Skeletal muscle tissue (tissue), 4 donors: Measurements from ENCODE around the gene VWF. TPM values are rescaled to one million over a fixed set of nuclear protein-coding genes. Genes with fewer than 3 reads are reported as not detected.
A peak's percentile ranks its signal among the peaks of the same experiment; 100 is the strongest.
"Not testable (repeated sequence)": the region's sequence is repeated elsewhere in the genome, so short reads cannot be mapped to it uniquely, and the experiment has no call there.

Experiments
- H3K27ac ChIP-seq: one replicate; pipeline ENCODE4 v1.7.0; 2013; ENCODE audit warnings: mild to moderate bottlenecking, low read depth, low read length, inconsistent platforms
- H3K27me3 ChIP-seq, 3 donors: one replicate each; pipeline ENCODE4 v1.7.0; 2013; ENCODE audit warnings: low read length in 3 of 3; ENCODE audit not compliant: control insufficient read depth in 3 of 3, insufficient read depth in 3 of 3
- H3K36me3 ChIP-seq, 3 donors: one replicate each; pipeline ENCODE4 v1.7.0; 2013; ENCODE audit warnings: low read length in 3 of 3; ENCODE audit not compliant: control insufficient read depth in 3 of 3, insufficient read depth in 3 of 3
- H3K4me1 ChIP-seq, 3 donors: one replicate each; pipeline ENCODE4 v1.7.0; 2013; ENCODE audit warnings: low read length in 3 of 3, mild to moderate bottlenecking in 3 of 3; ENCODE audit not compliant: control insufficient read depth in 3 of 3, insufficient read depth in 3 of 3
- H3K4me3 ChIP-seq, 3 donors: one replicate each; pipeline ENCODE4 v1.7.0; 2013; ENCODE audit warnings: low read length in 3 of 3
- H3K9ac ChIP-seq, 3 donors: one replicate each; pipeline ENCODE4 v1.7.0; 2013; ENCODE audit warnings: low read length in 3 of 3, mild to moderate bottlenecking in 3 of 3, moderate library complexity in 2 of 3, low read depth in 1 of 3
- H3K9me3 ChIP-seq, 3 donors: one replicate each; pipeline ENCODE4 v1.7.0; 2013; ENCODE audit warnings: low read length in 3 of 3; ENCODE audit not compliant: control insufficient read depth in 3 of 3
- total RNA-seq: library from RNA; depleted of rRNA; stranded (reverse); fragments of >200 nt; gene quantifications from one replicate; pipeline ENCODE4 v1.2.3, GENCODE V29; 2014
- donor health status: Osteomylitis.

VWF gene
- total RNA-seq, 1 donor from 2014 or later: 58.5 TPM

DNA sequence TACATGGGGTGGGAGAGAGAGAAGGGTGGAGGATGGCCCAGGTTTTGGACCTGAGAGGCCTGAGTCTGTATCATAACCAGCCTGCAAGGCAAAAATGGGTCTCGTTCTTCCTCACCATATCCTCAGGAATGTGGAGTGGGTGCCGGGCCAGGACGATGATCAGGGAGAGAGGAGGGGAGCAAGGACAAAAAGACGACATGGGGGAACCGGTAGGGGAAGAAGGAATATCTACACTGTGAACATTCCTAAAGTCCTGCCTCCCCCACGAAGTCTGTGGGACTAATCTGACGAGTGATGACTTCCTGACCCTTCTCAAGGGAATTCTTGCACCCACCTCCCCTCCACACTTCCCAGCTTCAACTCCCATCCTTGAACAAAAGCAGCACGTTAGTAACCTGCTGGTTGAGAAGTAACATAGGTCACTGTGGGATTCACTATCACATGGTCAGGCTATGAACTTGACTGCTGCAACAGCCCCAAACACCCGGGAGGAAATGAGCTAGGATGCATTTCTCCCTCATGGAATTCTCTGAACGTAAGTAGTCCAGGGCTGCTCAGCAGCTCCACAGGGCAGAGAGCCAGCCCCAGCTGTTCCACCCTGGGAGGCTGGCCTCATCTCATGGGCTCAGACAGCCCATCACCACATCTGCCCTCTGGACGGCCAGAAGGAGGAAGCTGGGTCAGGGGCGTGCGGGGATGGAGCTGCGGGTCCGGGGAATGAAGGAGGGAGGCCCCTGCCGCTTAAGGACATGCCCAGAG, 36.8 kb upstream of the VWF start:
- Histone ChIP-seq H3K4me1 (peaks cover 0 to 12% (median 6%) of the 10 kb centered on the region in 3 donors), H3K36me3 (no peaks in the 10 kb centered on the region), H3K9ac (no peak overlapping the region), H3K27me3 (peaks cover 0 to 3% (median 2%) of the 10 kb centered on the region in 3 donors), H3K4me3 (no peak overlapping the region), H3K27ac (no peak overlapping the region), H3K9me3 (no peaks in the 10 kb centered on the region)

DNA sequence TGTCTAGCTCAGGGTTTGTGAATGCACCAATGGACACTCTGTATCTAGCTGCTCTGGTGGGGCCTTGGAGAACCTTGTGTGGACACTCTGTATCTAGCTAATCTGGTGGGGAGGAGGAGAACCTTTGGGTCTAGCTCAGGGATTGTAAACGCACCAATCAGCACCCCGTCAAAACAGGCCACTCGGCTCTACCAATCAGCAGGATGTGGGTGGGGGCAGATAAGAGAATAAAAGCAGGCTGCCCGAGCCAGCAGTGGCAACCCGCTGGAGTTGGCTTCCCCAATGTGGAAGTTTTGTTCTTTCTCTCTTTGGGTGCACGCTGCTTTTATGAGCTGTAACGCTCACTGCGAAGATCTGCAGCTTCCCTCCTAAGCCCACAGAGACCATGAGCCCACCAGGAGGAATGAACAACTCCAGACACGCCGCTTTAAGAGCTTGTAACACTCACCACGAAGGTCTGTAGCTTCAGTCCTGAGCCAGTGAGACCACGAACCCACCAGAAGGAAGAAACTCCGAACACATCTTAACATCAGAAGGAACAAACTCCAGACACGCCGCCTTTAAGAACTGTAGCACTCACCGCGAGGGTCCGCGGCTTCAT, 35.7 kb upstream of the VWF start:
- peaks cover 0 to 12% (median 6%) of the 10 kb centered on the region in 3 donors for H3K4me1 ChIP-seq
- not testable (repeated sequence) for H3K27ac ChIP-seq, H3K4me3 ChIP-seq

DNA sequence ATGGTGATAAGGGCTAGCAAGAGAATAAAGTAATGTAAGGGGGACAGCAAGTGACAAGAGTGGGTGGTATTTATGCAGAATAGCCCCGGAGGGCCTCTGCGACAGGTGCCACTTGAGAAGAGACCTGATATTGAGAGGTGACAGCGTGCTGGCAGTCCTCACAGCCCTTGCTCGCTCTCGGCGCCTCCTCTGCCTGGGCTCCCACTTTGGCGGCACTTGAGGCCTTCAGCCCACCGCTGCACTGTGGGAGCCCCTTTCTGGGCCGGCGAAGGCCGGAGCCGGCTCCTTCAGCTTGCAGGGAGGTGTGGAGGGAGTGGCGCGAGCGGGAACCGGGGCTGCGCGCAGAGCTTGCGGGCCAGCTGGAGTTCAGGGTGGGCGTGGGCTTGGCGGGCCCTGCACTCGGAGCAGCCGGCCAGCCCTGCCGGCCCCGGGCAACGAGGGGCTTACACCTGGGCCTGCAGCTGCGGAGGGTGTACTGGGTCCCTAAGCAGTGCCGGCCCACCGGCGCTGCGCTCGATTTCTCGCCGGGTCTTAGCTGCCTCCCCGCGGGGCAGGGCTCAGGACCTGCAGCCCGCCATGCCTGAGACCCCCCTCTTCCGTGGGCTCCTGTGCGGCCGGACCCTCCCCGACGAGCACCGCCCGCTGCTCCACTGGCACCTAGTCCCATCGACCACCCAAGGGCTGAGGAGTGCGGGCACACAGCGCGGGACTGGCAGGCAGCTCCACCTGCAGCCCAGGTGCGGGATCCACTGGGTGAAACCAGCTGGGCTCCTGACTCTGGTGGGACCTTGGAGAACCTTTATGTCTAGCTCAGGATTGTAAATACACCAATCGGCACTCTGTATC, 34.9 kb upstream of the VWF start:
- H3K4me3 ChIP-seq, H3K27me3 ChIP-seq, H3K9ac ChIP-seq, H3K36me3 ChIP-seq, H3K27ac ChIP-seq, H3K9me3 ChIP-seq: not testable (repeated sequence)
- peaks cover 0 to 12% (median 6%) of the 10 kb centered on the region in 3 donors for H3K4me1 ChIP-seq

More for the DNA sequence above, 35.7 kb upstream of the VWF start:
- not testable (repeated sequence) for H3K9me3 ChIP-seq, H3K27me3 ChIP-seq, H3K36me3 ChIP-seq, H3K9ac ChIP-seq

DNA sequence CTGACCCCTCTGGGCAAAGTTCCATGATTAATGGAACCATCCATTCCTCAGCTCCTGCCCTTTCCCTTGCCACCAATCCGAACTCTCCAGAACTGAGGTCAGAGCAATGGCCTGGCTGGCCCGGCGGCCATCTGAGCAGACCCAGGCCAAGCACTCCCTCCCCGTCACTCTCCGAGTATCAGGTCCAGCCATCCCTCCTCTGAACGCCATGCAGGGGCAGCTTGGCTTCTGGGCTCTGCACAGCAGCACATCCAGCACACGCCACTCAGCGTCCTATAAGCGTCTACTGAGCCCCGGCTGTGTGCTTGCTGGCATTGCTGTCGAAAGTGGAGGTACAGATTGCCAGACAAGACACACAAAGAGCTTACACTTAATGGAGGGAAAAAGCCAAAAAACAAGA, 34.3 kb upstream of the VWF start:
- Histone ChIP-seq H3K27ac (no peak overlapping the region), H3K9me3 (no peaks in the 10 kb centered on the region), H3K4me3 (no peak overlapping the region), H3K4me1 (peaks cover 0 to 12% (median 6%) of the 10 kb centered on the region in 3 donors), H3K9ac (no peak overlapping the region), H3K36me3 (no peaks in the 10 kb centered on the region), H3K27me3 (peaks cover 0 to 3% (median 2%) of the 10 kb centered on the region in 3 donors)

DNA sequence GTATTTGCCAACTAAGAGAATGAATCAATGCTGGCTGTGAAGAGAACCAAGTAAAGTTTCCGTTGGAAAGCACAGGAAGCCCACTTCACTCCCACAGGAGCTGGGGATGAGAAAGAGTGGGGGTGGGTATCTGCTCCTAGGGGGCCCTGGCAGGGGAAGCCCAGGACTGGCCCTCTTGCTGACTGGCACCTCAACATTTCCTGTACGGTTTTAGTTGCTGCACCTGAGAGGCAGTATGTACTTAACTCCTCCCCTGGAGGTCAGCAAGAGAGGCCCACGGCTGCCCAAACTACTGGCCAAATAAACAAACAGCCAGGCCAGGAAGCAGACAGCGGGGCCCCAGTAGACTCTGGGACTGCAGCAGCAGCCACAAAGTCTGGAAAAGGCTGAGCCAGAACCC, 33.8 kb upstream of the VWF start:
- H3K4me1 ChIP-seq: peaks cover 0 to 12% (median 6%) of the 10 kb centered on the region in 3 donors
- H3K27ac ChIP-seq: no peak overlapping the region

DNA sequence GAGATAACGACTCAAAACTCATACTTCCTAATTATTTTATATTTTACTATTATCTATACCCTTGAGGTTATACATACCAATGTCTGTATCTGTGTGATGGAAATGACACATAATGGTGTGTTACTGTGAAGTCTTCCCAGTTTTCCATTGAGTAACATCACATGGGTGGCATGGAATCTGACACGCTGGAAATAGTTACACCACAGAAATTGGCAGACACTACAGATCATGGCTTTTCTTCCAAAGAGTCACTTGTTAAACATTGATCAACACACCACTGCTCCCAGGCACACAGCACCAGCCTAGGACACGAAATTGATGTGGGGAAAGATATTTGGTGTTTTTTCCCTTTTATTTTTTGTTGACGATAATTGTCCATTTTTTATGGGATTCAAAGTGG, 33.0 kb upstream of the VWF start:
- Histone ChIP-seq H3K9ac (no peak overlapping the region), H3K9me3 (no peaks in the 10 kb centered on the region), H3K27ac (no peak overlapping the region), H3K27me3 (peaks cover 0 to 3% (median 2%) of the 10 kb centered on the region in 3 donors), H3K4me3 (no peak overlapping the region), H3K36me3 (no peaks in the 10 kb centered on the region), H3K4me1 (peaks cover 0 to 12% (median 6%) of the 10 kb centered on the region in 3 donors)

More for the DNA sequence above, 33.8 kb upstream of the VWF start:
- H3K4me3 ChIP-seq: no peak overlapping the region
- peaks cover 0 to 3% (median 2%) of the 10 kb centered on the region in 3 donors for H3K27me3 ChIP-seq
- H3K36me3 ChIP-seq: no peaks in the 10 kb centered on the region
- no peaks in the 10 kb centered on the region for H3K9me3 ChIP-seq
- no peak overlapping the region for H3K9ac ChIP-seq

DNA sequence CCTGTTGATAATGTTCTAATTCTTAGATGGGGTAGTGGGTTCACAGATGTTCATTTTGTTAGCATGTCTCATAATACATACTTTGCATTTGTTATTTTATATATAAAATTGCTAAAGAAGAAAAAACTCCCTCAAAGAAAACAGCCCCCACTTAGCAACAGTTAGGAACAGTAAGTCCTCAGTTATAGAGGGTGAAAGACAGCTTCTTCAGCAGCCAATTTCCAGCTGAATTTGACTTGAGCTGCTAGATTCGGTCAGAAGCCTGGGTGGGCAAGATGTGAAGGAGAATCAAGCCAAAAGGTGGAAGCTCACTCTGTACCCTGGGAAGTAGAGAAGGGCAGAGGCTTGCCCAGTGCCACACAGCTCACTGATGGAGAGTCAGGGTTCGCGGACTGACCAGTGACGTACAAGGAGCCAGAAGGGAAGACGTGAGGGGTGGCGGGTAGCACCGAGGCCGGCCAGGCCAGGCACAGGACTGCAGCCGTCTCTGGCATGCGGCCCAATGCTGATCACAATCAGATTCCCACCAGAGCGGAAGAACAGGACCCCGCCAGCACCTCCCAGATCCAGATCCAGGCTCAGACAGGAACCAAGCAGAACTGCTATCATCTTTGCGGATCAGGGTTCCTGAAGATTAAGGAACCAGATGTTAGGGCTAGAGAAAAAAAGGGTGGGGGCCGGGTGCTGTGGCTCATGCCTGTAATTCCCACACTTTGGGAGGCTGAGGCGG, 30.4 kb upstream of the VWF start:
- H3K4me1 ChIP-seq: peaks cover 0 to 3% (median 0%) of the 10 kb centered on the region in 3 donors
- peaks cover 0 to 2% (median 0%) of the 10 kb centered on the region in 3 donors for H3K27me3 ChIP-seq
- peak overlapping the region; percentile 19 for H3K27ac ChIP-seq
- H3K9ac ChIP-seq: peak overlapping the region in 2 of 3 donors; percentile 57 to 65
- no peaks in the 10 kb centered on the region for H3K36me3 ChIP-seq
- no peak overlapping the region for H3K4me3 ChIP-seq
- no peaks in the 10 kb centered on the region for H3K9me3 ChIP-seq

DNA sequence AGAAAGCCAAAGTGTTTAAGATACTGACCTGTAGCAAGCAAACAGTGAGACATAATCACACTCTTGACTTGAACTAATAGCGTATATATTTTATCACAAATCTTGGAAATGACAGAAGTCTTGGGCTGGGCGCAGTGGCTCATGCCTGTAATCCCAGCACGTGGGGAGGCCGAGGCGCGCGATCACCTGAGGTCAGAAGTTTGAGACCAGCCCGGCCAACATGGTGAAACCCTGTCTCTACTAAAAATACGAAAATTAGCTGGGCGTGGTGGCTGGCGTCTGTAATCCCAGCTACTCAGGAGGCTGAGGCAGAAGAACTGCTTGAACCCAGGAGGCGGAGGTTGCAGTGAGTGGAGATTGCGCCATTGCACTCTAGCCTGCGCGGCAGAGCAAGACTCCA, 24.3 kb upstream of the VWF start:
- H3K4me3 ChIP-seq, H3K27me3 ChIP-seq, H3K27ac ChIP-seq: not testable (repeated sequence)

DNA sequence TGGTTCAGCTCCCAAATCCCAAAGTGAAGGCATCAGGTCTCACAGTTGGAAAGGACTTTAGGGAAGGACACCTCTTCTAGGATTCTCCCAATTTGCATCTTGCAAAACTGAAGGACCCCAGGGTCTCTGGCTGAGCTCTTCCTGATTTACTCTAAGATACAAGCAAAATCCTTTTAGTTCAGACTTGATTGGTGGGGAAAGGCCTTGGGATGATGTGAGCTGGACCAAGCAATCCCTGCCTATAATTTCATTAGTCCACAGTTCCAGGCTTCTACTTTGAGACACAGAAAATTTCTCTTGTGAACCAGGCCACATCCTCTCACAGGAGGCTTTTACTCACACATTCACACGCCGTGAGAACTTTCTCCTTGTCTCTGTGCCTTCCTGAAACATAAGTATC, 23.6 kb upstream of the VWF start:
- H3K4me1 ChIP-seq: no peaks in the 10 kb centered on the region
- no peaks in the 10 kb centered on the region for H3K36me3 ChIP-seq
- no peak overlapping the region for H3K4me3 ChIP-seq
- H3K27me3 ChIP-seq: no peaks in the 10 kb centered on the region
- H3K27ac ChIP-seq: no peak overlapping the region
- no peaks in the 10 kb centered on the region for H3K9me3 ChIP-seq
- no peak overlapping the region for H3K9ac ChIP-seq

More for the DNA sequence above, 24.3 kb upstream of the VWF start:
- not testable (repeated sequence) for H3K9me3 ChIP-seq, H3K4me1 ChIP-seq, H3K36me3 ChIP-seq, H3K9ac ChIP-seq
